HG03039 (cell line): ENCODE measurements around the gene TBC1D16.
"Not testable (repeated sequence)": the region's sequence is repeated elsewhere in the genome, so short reads cannot be mapped to it uniquely, and the experiment has no call there.

Experiments
- ATAC-seq: cut with Tn5 transposase; IDR thresholded peaks from one replicate; pipeline ENCODE4 v1.9.1; 2021; ENCODE audit warnings: mild to moderate bottlenecking, moderate library complexity; ENCODE audit not compliant: unreplicated experiment

Gene TBC1D16

DNA sequence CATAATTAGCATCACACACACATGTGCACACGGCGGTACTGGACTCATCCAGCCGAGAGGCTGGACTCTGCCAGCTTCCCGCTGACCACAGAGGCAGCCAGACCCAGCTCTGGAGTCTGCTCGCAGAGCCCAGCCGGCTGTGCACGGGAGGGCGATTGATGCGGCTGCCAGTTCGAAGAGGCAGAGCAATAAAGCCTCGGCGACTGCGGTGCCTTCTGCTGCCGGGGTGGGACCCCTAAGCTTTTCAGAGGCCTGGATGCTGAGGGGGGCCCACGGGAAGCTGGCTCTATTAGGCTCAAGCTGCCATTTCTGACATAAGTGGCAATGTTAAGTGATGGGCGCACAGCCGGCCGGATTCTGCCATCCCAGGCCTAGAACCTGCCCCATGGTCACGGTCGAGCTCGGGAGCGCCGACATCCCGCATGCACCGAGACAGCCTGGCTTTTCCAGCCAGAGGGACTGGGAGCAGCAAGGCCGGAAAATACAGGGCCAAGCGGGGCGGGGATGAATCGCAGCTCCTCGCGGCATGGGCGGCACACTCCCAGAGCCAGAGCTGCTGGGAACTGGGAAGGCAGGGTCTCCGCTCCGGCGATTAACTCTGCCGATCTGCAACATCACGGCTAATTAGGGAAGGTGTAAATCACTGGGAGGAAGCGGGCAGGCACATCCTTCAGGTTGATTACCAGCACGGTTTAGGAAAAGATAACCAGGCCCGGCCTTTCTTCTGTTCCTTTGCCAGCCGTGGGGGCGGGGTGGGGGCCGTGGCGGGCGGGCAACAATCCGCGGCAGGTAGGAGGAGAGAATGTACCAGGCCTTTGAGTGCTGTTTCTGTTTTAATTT is 57.7 kb downstream of the TBC1D16 start:
- ATAC-seq = no peak

DNA sequence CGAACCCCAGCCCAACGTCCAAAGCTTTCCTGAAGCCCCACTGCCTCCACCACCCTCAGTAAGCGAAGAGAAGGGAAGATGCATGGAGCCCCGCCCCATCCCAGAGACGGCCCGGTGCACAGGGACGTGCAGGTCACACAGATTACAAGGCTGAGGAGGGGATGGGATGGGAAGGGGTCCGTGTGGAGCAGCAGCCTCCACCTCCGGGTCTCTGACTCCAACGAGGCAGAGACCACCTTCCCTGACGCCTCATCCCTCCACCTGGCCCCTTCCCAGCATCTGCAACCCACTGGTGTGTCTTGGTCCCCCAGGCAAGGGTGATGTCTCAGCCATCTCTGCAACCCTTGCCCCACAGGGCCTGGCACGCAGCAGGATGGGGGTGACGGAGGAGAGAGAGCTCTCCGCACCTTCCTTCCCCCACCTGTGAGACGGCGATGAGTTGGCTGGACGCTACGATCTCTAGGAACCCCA is 58.5 kb downstream of the TBC1D16 start:
- ATAC-seq = no peak

DNA sequence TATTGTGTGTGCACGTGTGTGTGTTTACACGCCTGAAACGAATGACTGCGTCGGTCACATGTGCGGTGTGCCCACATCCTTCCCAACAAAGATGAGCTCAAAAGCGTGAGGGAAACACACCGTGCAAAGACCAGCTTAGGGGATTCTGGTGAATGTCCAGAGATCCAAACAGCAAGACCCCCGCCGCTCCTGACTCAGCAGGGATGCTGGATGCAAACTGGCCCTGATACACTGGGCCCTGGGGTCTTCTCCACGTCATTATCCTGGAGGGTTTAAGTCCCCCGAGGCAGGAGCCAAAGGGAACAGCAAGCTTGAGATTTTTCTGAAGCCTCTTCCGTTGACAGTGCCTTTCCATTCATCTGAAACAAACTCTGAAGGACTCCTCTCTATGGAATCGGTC is 59.2 kb downstream of the TBC1D16 start:
- no peak for ATAC-seq

DNA sequence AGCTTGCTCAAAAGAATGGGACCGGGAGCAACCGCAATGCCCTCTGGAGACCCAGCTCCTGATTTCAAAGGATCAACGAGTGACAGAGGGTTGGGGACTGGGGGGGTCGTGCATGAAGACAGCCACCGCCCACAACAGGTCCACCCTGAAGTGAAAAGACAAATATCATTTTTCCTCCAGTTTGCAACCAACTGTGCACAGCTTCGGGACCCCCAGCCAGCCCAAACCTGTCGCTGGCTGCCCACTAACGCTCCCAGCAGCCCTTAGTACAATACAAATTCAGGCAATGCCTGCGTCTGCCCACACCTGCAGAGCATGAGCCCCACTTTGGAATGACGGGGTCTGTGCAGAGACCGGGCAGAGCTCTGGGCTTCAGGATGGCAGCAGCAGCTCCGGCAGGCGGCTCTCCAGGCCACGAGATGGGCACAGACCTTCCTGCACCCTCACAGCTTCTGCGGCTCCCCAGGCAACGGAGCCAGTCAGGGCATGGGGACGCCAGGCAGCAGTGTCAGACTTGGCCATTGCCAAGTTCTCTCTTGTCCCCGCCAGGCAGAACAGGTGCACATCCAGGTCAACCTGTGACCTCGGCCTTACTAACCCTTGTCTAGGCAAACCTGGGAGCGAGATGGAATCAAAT is 60.1 kb downstream of the TBC1D16 start:
- no peak for ATAC-seq

DNA sequence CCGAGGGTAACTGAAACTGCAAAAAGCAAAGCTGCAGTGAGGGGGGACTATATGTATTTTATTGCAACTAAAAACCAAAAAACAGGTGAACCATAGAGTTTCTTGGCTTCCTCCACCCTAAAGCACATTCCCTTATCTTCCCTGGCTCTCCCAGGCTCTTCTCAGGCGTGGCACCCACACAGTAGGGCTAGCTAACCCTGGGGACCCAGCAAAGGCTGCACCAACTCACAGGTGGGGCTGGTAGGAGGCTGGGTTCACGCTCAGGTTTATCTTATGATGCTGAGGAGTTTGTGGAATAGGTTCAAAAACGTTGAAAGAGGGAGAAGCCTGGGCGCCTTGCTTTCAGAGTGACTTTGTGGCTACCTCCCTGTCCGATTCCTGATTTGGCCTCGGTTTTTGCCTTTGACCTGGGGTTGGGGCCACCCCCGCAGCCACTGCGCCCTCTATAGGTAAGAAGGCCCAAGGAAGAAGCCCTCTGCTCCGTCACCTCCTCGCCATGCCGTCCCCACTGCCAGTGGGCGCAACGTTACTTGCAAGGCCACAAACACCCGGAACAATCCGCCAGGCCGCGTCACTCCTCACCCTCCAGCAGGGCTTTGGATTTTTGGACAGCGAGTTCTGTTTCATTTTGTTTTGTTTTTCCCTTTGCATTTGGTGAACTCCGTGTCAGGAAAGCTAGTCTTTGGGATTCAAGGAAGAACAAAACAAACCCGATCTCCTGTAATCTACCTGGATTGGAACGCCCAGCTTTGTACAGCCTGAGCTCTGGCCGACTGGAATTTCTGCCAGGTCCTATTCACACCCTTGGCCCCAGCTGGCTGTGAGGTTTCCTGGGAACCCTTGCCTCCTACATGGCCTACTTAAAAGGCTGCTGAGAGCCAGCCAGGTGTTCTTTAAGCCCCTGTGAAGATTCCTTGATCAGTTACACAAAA is 60.8 kb downstream of the TBC1D16 start:
- no peak for ATAC-seq

DNA sequence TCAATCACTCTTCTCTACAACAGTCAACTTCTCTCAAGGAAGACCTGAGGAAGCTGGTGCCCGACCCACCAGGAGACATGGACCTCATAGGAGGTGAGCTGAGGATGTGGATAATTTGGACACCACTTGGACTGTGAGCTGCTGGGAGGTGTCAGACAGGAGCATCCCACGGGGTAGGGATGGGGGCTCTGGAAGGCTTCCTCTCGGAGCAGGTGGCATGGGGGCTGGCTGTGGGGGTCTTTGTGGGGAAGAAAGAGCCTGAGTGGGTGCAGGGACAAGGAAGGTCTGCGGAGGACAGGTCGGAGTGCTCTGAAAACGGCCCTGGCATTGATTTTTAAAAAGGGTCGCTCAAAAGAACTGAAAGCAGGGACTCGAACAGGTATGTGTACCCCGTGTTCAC is 64.0 kb downstream of the TBC1D16 start:
- ATAC-seq = no peak

DNA sequence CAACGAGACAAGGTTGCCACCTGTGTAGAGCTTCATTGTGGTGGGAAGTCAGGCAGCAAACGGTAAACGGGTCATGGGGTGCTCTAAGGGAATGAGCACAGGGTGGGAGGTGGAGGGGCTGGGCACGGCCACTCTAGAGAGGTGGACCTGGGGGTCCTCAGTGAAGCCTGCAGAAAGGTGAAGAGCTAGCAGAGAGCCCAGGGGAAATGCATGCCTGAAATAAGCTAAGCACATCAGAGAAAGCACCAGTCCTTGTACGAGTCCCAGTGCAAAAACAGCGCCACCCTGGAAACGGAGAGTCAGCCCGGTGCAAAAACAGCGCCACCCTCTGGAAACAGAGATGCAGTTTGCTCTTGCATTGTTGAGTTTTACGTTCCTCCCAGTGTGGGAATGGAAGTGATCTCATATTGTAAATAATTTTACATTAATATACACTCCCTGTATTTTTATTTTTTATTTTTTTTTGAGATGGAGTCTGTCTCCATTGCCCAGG is 65.0 kb downstream of the TBC1D16 start:
- ATAC-seq = no peak

DNA sequence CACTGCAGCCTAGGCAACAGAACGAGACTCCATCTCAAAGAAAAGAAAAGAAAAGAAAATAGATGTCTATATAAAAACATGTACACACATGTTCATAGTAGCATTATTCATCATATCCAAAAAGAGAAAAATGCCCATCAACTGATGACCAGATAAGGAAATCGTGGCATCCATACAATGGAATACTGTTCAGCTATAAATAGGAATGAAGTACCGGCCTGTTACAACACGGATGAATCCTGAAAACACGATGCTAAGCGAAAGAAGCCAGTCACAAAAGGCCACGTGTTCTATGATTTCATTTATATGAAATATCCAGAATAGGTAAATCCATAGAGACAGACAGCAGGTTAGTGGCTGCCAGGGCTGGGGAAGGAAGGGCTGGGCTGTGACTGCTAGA is 65.8 kb downstream of the TBC1D16 start:
- ATAC-seq = no peak

DNA sequence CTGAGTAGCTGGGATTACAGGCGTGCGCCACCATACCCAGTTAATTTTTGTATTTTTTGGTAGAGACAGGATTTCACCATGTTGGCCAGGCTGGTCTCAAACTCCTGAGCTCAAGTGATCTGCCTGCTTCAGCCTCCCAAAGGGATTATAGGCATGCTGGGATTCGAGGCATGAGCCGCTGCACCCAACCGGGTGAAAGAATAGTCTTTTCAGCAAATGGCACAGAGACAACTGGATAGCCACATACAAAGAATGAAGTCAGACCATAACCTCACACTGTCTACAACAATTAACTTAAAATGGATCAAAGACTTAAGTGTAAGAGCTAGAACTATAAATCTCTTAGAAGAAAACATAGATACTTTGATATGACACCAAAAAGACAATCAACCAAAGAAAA is 67.6 kb downstream of the TBC1D16 start:
- no peak for ATAC-seq

DNA sequence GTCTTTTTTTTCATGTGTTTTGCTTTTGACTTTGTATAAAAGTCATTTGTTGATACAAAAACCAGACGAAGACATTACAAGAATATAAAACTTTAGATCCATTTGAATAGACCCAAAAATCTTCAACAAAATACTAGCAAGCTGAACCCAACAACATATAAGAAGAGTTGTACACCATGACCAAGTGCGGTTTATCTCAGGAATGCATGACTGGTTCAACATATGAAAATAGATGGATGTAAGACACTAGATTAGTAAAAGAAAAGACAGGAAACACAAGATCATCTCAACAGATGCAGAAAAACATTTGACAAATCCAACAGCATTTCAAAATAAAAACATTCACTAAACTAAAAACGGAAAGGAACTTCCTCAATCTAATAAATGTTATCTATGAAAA is 69.0 kb downstream of the TBC1D16 start:
- ATAC-seq = no peak

DNA sequence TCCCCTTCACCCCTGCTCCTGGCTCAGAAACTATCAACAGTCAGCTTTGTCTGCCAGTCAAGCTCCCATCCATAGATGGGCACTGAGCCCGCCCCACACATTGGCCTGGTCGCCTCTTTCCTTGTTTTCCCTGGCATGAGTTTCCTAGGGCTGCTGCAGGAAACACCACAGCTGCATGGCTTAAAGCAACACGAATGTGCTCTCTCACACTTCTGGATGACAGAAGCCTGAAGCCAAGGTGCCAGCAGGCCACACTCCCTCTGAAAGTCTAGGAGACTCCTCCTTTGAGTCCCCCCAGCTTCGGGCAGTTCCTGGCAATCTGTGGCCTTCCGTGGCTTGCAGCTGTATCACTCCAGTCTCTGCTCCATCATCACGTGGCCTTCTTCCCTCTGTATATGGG is 69.9 kb downstream of the TBC1D16 start:
- ATAC-seq = no peak

DNA sequence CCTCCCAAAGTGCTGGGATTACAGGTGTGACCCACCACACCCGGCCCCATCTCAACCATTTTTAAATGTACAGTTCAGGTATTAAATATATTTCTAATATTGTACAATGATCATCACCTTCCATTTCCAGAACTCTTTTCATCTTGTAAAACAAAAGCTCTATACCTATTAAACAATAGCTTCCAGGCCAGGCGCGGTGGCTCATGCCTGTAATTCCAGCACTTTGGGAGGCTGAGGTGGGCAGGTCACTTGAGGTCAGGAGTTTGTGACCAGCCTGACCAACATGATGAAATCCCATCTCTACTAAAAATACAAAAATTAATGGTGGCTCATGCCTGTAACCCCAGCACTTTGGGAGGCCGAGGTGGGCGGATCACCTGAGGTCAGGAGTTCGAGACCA is 73.2 kb downstream of the TBC1D16 start:
- ATAC-seq = not testable (repeated sequence)

DNA sequence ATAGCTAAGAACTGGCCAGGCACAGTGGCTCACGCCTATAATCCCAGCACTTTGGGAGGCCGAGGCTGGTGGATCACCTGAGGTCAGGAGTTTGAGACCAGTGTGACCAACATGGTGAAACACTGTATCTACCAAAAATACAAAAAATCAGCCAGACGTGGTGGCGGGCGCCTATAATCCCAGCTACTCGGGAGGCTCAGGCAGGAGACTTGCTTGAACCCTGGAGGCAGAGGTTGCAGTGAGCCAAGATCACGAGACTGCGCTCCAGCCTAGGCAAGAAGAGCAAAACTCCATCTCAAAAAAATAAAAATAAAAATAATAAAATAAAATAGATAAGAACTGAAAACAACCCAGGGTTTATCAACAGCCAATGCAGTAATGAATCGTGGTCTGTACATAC is 74.1 kb downstream of the TBC1D16 start:
- not testable (repeated sequence) for ATAC-seq

DNA sequence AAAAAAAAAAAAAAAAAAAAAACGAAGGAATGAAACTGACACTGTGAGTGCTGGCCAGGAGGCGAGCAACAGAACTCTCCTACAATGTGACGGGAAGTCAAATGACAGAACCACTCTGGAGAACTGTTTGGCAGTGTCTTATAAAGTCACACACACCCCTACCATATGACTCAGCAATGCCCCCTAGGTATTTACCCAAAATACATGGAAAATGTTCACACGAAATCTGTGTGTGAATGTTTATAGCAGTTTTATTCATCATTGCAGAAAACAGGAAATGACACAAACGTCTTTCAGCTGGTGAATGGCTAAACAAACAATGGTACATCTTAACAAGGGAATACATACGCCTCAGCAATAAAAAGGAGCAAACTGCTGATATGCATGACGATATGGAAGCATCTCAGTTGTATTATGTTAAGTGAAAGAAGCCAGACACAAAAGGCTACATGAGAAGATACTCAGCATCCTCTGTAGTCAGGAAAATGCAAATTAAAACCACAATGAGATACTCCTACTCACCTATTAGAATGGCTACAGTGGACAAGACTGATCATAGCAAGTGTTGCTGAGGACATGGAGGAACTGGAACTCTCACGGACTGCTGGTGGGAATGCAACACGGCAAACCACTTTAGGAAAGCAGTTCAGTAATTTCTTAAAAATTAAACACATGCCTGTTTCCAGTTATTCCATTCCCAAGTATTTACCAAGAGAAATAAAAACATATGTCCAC is 74.7 kb downstream of the TBC1D16 start:
- no peak for ATAC-seq

DNA sequence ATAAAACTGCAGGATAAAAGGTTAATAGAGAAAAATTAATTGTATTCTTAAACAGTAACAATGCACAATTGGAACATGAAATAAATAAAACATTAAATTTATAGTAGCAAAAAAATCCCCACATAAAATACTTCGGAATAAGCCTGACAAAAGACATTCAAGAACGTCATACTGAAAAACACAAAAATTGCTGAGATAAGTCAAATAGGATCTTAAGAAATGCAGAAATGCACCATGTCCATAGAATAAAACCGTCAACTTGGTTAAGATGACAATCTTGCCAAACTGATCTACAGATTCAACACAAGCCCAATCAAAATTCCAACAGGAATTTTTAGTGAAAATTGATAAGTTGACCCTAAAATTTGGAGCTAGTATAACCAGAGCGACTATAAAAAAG is 76.6 kb downstream of the TBC1D16 start:
- no peak for ATAC-seq

DNA sequence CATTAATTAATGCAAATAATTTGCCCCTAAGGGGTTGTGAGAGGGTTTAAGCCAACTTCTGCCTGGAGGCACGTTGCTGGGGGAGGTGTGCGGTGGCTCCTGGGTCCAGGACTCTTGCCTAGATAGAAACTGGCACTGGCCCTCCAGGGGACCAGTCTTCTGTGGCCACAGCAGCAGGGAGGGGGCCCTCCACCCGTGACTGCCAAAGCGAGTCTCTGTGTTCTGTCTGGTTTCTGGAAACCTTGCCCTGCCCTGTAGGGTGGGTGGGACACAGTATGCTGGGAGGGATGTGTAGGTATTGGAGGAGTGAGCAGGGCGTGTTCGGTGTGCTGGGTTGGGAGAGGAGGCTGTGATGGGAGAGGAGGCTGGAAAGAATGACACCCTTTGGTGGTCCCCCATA is 78.8 kb downstream of the TBC1D16 start:
- no peak for ATAC-seq

DNA sequence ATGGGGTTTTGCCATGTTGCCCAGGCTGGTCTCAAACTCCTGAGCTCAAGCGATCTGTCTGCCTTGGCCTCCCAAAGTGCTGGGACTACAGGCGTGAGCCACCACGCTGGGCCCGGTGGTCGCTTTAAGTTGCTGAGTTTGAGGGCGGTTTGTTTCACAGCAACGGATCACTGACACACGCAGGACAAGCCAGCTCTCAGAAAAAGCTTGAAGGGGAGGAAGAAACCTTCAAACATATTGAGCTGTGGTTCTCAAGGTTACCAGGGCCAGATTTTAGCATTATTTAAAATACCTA is 79.3 kb downstream of the TBC1D16 start:
- not testable (repeated sequence) for ATAC-seq

DNA sequence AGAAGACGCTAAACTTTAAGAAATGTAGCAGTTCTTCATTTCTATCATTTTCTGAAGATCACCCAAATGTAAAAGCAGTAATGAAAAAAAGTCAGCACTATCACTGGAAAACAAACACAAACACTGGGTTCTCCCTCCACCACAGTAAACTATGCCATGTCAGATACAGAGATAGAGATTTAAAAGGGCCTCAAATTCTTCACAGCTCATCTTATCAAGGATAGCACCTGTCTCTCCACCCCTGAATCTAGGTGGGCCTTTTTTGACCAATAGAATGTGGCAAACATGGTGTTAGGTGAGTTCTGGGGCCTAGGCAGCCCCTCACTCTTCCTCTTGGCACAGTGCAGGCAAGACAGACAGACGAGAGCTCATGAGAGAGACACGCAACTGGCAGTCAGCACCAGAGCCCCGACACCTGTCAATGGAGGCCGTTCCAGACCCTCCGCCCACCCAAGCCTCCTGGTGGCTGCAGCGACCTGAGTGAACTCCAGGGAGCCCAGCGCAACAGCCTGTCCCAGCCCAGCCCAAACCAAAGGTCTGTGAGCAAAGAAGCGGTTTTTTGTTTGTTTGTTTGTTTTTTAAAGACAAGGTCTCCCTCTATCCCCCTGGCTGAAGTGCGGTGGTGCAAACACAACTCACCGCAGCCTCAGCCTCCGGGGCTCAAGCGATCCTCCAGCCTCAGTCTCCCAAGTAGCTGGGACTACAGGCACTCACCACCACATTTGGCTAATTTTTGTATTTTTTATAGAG is 79.8 kb downstream of the TBC1D16 start:
- ATAC-seq = no peak

DNA sequence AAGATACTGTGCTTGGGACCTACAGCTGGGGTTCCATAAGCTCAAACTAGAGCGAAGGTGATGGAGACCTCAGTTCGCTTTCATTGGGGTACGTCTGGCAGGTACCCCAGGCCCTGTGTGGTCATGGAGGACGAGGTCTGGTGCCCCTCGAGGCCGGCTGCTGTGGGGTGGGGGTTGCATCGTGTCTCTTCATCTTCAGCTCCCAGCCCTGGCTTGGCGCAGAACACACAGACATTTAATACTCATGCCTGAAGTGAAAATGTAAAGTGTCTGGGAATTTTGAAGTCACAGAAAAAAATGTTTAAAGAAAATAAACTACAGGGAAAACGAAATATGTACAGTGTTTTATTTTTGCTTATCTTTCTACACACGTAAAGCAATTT is 80.5 kb downstream of the TBC1D16 start:
- ATAC-seq = no peak
